NCI-H2227 (cell line): Measurements from ENCODE around the gene SLC26A11.
"Not testable (repeated sequence)": the region's sequence is repeated elsewhere in the genome, so short reads cannot be mapped to it uniquely, and the experiment has no call there.

ENCODE experiments used
- DNase-seq: peaks from one replicate; lab custom pipeline; 2025; ENCODE audit not compliant: unreplicated experiment; lab: John Stamatoyannopoulos, UW

The SLC26A11 gene

GRCh38 chr17:80237386-80237785, 17.2 kb downstream of the SLC26A11 start:
- DNase-seq: no peak

GRCh38 chr17:80242505-80242904, 22.3 kb downstream of the SLC26A11 start:
- no peak for DNase-seq

GRCh38 chr17:80243526-80244433, 23.6 kb downstream of the SLC26A11 start:
- no peak for DNase-seq

- DNase-seq: not testable (repeated sequence)
Measured at GRCh38 chr17:80244448-80244847, 24.2 kb downstream of the SLC26A11 start.

- no peak for DNase-seq
Measured at GRCh38 chr17:80244871-80245509, 24.8 kb downstream of the SLC26A11 start.

- no peak for DNase-seq
Measured at GRCh38 chr17:80245566-80246265, 25.5 kb downstream of the SLC26A11 start.

- no peak for DNase-seq
Measured at GRCh38 chr17:80246266-80246681, 26.0 kb downstream of the SLC26A11 start.

GRCh38 chr17:80246726-80247125, 26.5 kb downstream of the SLC26A11 start:
- DNase-seq: no peak

GRCh38 chr17:80247561-80247960, 27.3 kb downstream of the SLC26A11 start:
- no peak for DNase-seq

GRCh38 chr17:80248001-80248893, 28.0 kb downstream of the SLC26A11 start:
- DNase-seq: no peak

GRCh38 chr17:80248894-80249710, 28.9 kb downstream of the SLC26A11 start:
- DNase-seq: no peak

- no peak for DNase-seq
Measured at GRCh38 chr17:80251966-80252365, 31.7 kb downstream of the SLC26A11 start.

GRCh38 chr17:80252871-80253270, 32.6 kb downstream of the SLC26A11 start:
- peak; percentile 75 for DNase-seq

GRCh38 chr17:80253631-80254395, 33.6 kb downstream of the SLC26A11 start:
- DNase-seq: no peak

GRCh38 chr17:80254396-80255251, 34.4 kb downstream of the SLC26A11 start:
- DNase-seq: no peak

- DNase-seq: no peak
Measured at GRCh38 chr17:80256034-80256350, 35.8 kb downstream of the SLC26A11 start.

GRCh38 chr17:80257716-80258213, 37.5 kb downstream of the SLC26A11 start:
- no peak for DNase-seq

GRCh38 chr17:80258296-80258695, 38.1 kb downstream of the SLC26A11 start:
- DNase-seq: not testable (repeated sequence)
